Activated CD8-positive, alpha-beta memory T cell treated with anti-CD3 and anti-CD28 coated beads, Interleukin-2, amount 50 U/mL, for 1 hour (primary cell): ENCODE data around the gene RIPOR2.

Source experiments
- DNase-seq: peaks from one replicate; pipeline ENCODE4 v3.0.0-alpha.2; 2020; ENCODE audit errors: extremely low read depth

Gene RIPOR2

GRCh38 chr6:24847402-24847801, 88.4 kb downstream of the RIPOR2 start:
- no peak for DNase-seq

DNA sequence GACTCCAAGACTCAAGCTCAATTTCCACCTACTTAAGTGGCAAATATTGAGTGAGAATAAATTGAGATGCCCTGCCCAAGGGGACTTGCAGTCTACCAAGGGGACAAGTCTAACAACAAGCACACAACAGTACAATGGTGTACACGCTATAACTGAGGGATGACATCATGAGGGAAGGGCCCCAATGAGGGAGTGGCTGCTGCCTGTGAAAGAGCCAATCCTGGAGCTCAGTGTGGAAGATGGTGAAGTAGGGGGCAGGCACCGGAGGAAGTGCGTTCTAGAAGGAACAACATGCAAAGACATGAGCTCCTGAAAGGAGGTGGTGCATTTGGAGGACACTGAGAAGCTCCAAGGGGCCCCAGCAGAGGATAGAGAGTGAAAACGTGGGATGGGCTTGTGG, 90.2 kb downstream of the RIPOR2 start:
- no peak for DNase-seq

DNA sequence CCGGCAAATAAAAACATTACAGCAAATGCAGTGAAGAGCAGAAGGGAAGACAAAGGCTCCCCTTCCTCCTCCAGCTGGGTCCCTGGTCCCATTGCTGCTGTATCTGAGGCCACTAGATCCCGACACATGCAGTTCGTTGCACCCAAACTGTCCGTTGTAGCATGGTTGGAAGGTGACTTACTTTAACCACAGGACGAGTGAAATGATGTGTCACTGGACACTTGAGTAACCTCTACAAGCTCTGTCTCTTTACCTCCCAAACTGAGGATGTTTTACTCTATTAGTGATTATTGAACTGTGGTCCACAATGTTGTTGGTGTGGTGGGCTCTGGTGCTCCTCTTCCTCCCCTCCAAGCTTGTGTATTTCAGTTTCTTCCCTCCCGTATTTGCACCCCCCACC, 90.9 kb downstream of the RIPOR2 start:
- DNase-seq: no peak

GRCh38 chr6:24844061-24844460, 91.7 kb downstream of the RIPOR2 start:
- DNase-seq: no peak

DNA sequence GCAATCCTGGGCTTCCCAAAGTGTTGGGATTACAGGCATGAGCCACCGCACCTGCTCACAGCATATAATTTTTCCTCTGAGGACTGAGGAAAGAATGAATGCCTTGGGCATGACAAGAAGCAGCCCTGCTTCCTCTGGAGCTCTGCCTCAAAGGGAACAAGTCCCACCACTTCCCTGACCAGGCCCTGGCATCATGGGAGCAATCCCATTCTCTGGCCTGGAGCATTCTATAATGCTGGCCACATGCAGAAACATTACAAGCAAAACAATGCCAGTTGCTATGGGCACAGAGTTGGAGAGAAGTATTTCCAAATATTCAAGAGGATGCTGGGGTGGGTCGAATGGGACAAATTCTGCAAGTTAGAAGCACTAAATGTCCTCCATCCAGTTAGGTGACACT, 95.6 kb downstream of the RIPOR2 start:
- no peak for DNase-seq

DNA sequence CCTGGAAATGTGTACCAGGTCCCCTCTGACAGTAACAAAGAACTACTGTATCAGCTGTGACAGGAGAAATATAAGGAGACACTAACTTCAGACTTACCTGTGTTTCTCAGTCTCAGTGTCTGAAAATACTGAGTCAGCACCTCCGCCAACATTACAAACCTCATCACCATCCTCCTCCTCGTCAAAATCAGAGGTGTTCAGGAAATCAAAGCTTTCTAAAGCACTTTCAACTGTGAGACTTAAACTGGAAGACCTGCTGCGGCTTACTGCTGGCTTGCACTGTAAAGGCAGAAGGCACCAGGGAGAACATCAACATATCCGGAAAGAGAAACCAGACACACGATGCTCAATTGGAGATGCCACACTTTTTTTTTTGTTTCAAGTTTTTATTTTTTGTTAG, 96.8 kb downstream of the RIPOR2 start:
- DNase-seq: no peak

- DNase-seq: no peak
These were observed 97.7 kb downstream of the RIPOR2 start for GRCh38 chr6:24838081-24838480.

- no peak for DNase-seq
These were observed 99.7 kb downstream of the RIPOR2 start for GRCh38 chr6:24836109-24836508.

- no peak for DNase-seq
These were observed 101.9 kb downstream of the RIPOR2 start for GRCh38 chr6:24833711-24834386.

- no peak for DNase-seq
These were observed 103.0 kb downstream of the RIPOR2 start for GRCh38 chr6:24832794-24833193.

DNA sequence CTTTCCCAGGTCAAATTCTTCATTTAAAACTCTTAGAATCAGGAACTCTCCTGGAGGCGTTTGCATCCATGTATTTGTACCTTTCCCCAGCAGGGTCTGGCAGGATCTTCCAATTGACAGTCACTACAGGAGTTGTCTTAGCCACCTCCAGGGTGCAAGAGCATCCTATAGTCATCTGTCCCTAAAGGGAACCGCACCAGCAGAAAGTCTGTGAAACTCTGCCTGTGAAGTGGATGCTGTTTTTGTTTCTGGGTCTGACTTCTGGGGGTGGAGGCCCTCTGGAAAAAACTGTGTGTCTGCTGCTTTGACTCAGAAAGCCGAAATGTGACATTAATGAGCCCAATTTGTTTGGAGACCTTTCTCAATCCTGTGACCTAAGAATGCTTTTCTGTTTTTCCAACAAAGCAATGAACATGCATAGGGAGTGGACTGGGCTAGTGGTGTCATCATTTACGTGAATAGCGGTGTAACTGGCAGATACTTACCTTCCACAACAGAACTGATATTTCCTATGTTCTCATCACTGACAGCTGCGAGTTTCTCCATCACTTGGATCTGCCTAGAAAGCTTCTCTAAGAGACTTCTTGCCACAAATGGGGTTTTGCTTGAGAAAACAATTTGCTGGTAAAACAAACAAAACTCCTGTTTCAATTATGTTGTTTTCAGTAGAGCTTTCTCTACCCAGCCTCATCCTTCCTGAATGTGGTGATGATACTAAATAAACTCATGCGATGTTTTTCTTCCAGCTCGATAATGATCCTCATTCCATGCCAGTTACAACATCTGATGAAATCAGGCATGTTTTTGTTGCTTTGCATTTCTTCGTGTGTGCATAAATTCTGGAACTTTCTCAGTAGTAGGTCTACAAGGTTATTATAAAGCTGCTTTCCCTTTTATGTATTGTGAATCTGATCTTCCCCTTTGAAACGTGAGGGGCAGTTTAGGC, 103.7 kb downstream of the RIPOR2 start:
- no peak for DNase-seq

- no peak for DNase-seq
These were observed 106.1 kb downstream of the RIPOR2 start for GRCh38 chr6:24829657-24830056.

- DNase-seq: no peak
These were observed 107.8 kb downstream of the RIPOR2 start for GRCh38 chr6:24827970-24828369.

DNA sequence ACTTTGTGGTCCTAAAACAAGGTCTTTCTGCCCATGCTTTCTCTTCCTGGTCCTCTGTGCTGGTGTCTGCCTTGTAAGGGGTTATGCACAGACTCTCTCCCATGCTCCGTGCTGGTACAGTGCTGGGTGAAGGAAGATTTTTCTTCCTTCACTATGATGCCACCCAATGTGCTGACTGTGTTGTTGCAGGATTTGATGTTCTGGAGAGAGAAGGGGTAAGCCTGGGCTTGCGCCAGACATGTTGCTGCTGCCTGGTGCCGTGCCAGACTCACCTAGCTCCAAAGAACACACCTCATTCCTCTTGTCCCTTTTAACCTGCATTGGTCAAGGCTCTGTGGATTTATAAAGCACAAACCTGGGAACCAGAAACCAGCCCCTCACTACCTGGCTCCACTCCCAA, 108.6 kb downstream of the RIPOR2 start:
- no peak for DNase-seq

- no peak for DNase-seq
These were observed 110.6 kb downstream of the RIPOR2 start for GRCh38 chr6:24825130-24825630.

DNA sequence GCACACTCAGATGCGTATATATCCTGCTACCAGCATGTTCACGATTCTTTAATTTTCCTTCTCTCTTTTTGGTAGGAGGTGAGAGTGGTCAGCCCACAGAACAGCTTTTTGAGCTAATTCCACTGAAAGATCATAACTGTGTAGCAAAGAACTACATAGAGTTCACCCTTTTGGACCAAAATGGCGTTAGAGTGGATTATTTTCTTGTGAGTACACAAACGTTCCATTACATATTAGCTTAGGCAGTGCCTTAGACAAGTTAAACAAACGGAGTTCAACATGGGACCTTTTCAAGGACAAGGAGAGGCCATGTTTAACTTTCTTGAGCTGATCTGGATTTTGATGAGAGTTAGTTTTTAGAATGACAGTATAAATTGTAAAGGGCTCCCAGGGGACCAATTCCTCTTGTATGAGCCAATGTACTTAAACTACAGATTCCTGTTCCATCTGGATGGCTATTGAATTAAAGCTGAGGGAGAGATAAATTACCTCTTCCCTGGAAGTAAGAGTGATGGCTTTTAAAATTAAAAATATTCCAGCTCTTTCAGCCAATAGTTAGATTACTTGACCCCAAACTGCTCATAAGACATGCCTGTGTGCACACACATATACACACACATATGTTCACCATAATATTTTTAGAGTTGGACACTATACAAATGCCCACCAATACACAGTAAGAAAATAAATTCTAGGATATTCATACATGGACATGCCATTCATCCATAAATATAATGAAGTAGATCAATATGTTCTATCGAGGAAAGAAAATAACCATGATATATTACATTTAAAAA, 111.4 kb downstream of the RIPOR2 start:
- DNase-seq: no peak

DNA sequence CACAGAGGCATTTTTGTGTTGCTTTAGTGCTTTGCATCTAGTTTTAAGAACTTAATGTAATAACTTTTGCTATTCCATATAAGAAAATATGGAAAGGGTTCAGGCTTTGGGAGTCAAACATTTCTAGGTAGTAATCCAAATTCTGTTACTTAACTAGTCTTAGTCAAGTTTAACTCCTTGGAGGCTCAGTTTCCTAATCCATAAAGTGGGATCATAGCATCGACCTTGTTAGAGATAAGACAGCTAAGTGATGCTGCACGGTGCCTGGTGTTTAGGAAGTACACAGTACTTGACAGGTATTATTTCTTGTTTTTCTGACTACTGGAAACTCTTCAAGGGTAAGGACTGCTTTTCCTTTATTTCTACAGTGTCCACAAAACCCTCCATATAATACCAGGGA, 112.6 kb downstream of the RIPOR2 start:
- DNase-seq: no peak

GRCh38 chr6:24822696-24823095, 113.1 kb downstream of the RIPOR2 start:
- no peak for DNase-seq

DNA sequence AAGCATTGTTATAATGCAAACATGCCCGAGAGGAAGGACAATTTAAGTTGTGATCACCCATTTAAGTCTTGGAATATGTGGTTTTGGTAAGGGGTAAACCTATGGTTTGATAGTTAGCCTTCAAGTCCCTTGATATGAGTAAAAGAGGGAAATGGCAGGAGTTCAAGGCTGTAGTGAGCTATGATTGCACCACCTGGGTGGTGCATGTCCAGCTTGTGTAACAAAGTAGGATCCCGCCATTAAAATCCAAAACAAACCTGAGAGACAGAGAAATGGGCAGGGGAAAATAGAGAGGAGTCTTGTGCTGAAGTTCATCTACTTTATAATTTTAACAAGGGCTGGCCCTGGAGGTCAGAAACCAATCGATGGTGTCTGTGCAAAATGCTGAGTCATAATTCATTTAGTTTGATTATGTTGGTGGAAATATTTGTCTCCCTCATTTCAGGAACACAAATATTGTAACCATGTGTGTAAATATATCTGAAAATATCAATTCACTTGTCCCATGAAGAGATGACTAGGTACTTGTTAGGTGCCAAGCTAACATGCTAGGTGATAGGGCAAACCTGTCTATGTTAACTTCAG, 113.8 kb downstream of the RIPOR2 start:
- no peak for DNase-seq

- no peak for DNase-seq
These were observed 117.4 kb downstream of the RIPOR2 start for GRCh38 chr6:24818346-24818745.

GRCh38 chr6:24809728-24810127, 126.0 kb downstream of the RIPOR2 start:
- no peak for DNase-seq

DNA sequence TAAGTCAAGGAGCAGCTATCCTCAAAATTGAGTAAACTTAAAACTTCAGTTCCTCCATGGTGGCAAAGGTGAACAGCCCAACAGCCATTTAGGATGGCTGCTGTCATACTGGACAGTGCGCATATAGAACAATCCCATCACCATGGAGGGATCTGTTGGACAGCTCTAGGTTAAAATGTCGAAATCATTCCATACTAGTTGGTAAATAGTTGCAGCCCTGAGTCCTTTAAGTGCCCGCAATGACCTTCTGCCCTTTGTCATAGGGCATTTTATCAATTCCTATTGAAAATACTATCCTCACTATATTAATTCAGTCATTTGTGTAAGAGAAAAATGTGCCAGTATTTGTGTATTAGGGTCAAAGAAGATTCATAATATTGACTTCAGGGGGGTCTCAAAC, 128.2 kb downstream of the RIPOR2 start:
- no peak for DNase-seq
